ENCODE results near the gene RBMX. TPM values are rescaled to one million over a fixed set of nuclear protein-coding genes. Genes with fewer than 3 reads are reported as not detected.

The RBMX gene
- total RNA-seq, 1 donor from 2014 or later, result 216 TPM

GRCh38 chrX:136849395-136849794 is 31.1 kb downstream of the RBMX start:
- intact Hi-C loops (cut with micrococcal nuclease), result no loop called here

GRCh38 chrX:136847874-136848273 is 32.7 kb downstream of the RBMX start:
- intact Hi-C loops (cut with micrococcal nuclease), result no loop called here

GRCh38 chrX:136839196-136839595 is 41.3 kb downstream of the RBMX start:
- intact Hi-C loops (cut with micrococcal nuclease), result no loop called here

GRCh38 chrX:136835761-136836160 is 44.8 kb downstream of the RBMX start:
- intact Hi-C loops (cut with micrococcal nuclease), result no loop called here

- intact Hi-C loops (cut with micrococcal nuclease), result no loop called here
Measured at GRCh38 chrX:136829413-136829812, 51.1 kb downstream of the RBMX start.

- intact Hi-C loops (cut with micrococcal nuclease), result no loop called here
Measured at GRCh38 chrX:136828830-136829229, 51.7 kb downstream of the RBMX start.

- intact Hi-C loops (cut with micrococcal nuclease), result no loop called here
Measured at GRCh38 chrX:136827026-136827425, 53.5 kb downstream of the RBMX start.

- intact Hi-C loops (cut with micrococcal nuclease), result no loop called here
Measured at GRCh38 chrX:136825771-136826170, 54.8 kb downstream of the RBMX start.

Other genes starting within 250 kb of the RBMX start
- gene CD40LG, start 232.6 kb downstream of the RBMX start, total RNA-seq, result 241 and 243 TPM in 2 replicates
- gene ARHGEF6, start 99.8 kb downstream of the RBMX start, total RNA-seq, result 97.4 and 97.9 TPM in 2 replicates
- gene GPR101, start 153.3 kb upstream of the RBMX start, total RNA-seq, result 0.17 TPM in 1 of 2 replicates, not detected in the other

Data from T-helper 1 cell treated with Interleukin-12 subunit alpha and Interleukin-12 subunit beta and Interleukin-4 antibody, amounts not matched to agents 30 ng/mL and 1 ng/mL, for 36 hours (primary cell).